GM12878 (cell line): ENCODE measurements around the gene CPLX1. TPM values are rescaled to one million over a fixed set of nuclear protein-coding genes. Genes with fewer than 3 reads are reported as not detected.

Experiments
- ATAC-seq: fragments of 200-7000 bp; cut with Tn5 transposase; 3 replicates; pipeline ENCODE4 v1.9.1; 2020; ENCODE audit warnings: mild to moderate bottlenecking, moderate library complexity
- BruUV-seq: library from RNA; stranded (reverse); fragments of 400-500 nt; replicated peaks from 2 replicates; lab custom pipeline; 2021; lab: Mats Ljungman, UMichigan
- CTCF ChIA-PET: fragments of 300-600 bp; sonication (Branson Sonifier 250); formaldehyde crosslinking; extraction: SDS; loops from one replicate; lab custom pipeline; 2021; ENCODE audit warnings: inconsistent platforms; lab: Yijun Ruan, JAX
- POLR2A ChIA-PET: fragments of 350-600 bp; formaldehyde crosslinking; extraction: SDS; loops from one replicate; lab custom pipeline; 2021; ENCODE audit warnings: inconsistent platforms; lab: Charles Lee
- RAD21 ChIA-PET: fragments of 300-600 bp; sonication (Branson Sonifier 250); formaldehyde crosslinking; loops from one replicate; lab custom pipeline; 2023; ENCODE audit warnings: antibody characterized with exemption; ENCODE audit not compliant: unreplicated experiment; lab: Charles Lee
- SMC1A ChIA-PET: fragments of 300-600 bp; sonication (Branson Sonifier 250); formaldehyde crosslinking; loops from one replicate; lab custom pipeline; 2023; ENCODE audit not compliant: unreplicated experiment, uncharacterized antibody; lab: Charles Lee
- DNase-seq: peaks from one replicate; pipeline ENCODE4 v3.0.0-alpha.2; 2011; ENCODE audit warnings: low read depth, low spot score
- FAIRE-seq: peaks from 3 replicates; lab custom pipeline; 2011; peaks lifted over from hg19 to GRCh38; lab: Jason Lieb, UNC
- H2AFZ ChIP-seq: 2 replicates; pipeline ENCODE4 v1.6.0; 2011; ENCODE audit warnings: low read depth, low read length, control low read depth; ENCODE audit not compliant: control insufficient read depth
- H3K27ac ChIP-seq: 2 replicates; pipeline ENCODE4 v1.5.1; 2011; ENCODE audit warnings: control low read depth; ENCODE audit not compliant: control insufficient read depth, insufficient read depth
- H3K27me3 ChIP-seq, 2 experiments: replicated peaks in 1 of 2; 2 replicates each; pipeline versions ENCODE4 v1.6.0 to v1.6.1; 2011; ENCODE audit warnings: low read length in 1 of 2; ENCODE audit not compliant: control insufficient read depth in 2 of 2, insufficient read depth in 2 of 2
- H3K36me3 ChIP-seq, 2 experiments: 2 replicates each; pipeline ENCODE4 v1.5.1; 2011; ENCODE audit warnings: low read length in 1 of 2; ENCODE audit not compliant: control insufficient read depth in 2 of 2, insufficient read depth in 2 of 2
- H3K4me1 ChIP-seq: 2 replicates; pipeline ENCODE4 v1.6.1; 2011; ENCODE audit warnings: mild to moderate bottlenecking, low read length, moderate library complexity, mixed read lengths; ENCODE audit not compliant: control insufficient read depth, insufficient read depth
- H3K4me2 ChIP-seq: 2 replicates; pipeline ENCODE4 v1.6.0; 2011; ENCODE audit warnings: control low read depth; ENCODE audit not compliant: control insufficient read depth, insufficient read depth
- H3K4me3 ChIP-seq: fragments of 200-600 bp; sonication (generic); 2 replicates; pipeline ENCODE4 v1.5.1; 2016
- H3K79me2 ChIP-seq: 2 replicates; pipeline ENCODE4 v1.6.0; 2011; ENCODE audit warnings: low read length; ENCODE audit not compliant: control insufficient read depth, insufficient read depth
- H3K9ac ChIP-seq: 2 replicates; pipeline ENCODE4 v1.8.0; 2011; ENCODE audit warnings: low read length, control low read depth, mixed read lengths; ENCODE audit not compliant: control insufficient read depth, insufficient read depth
- H3K9me3 ChIP-seq: replicated peaks from 3 replicates; pipeline ENCODE4 v1.5.1; 2011; ENCODE audit warnings: mild to moderate bottlenecking, low read length; ENCODE audit not compliant: control insufficient read depth, insufficient read depth
- H4K20me1 ChIP-seq: 2 replicates; pipeline ENCODE4 v1.6.0; 2011; ENCODE audit not compliant: control insufficient read depth, insufficient read depth
- CHD4 ChIP-seq: fragments of 200-600 bp; sonication (generic); IDR thresholded peaks from 2 replicates; pipeline ENCODE4 v1.6.1; 2016; ENCODE audit warnings: mild to moderate bottlenecking
- CREB1 ChIP-seq: IDR thresholded peaks from 2 replicates; pipeline ENCODE4 v1.6.1; 2012; ENCODE audit warnings: low read depth, mild to moderate bottlenecking, inconsistent platforms
- EED ChIP-seq: sonication (generic); IDR thresholded peaks from 2 replicates; pipeline ENCODE4 v1.6.1; 2016; ENCODE audit warnings: antibody characterized with exemption, low read depth
- ESRRA ChIP-seq: IDR thresholded peaks from 2 replicates; pipeline ENCODE4 v1.6.1; 2012; ENCODE audit warnings: mild to moderate bottlenecking, low read length, improper control_type of control experiment
- FOXM1 ChIP-seq: IDR thresholded peaks from 2 replicates; pipeline ENCODE4 v1.6.1; 2012; ENCODE audit warnings: low read depth, mild to moderate bottlenecking, inconsistent platforms, low read length, moderate library complexity
- HDAC6 ChIP-seq: fragments of 200-600 bp; sonication (generic); IDR thresholded peaks from one replicate; pipeline ENCODE4 v1.8.0; 2017; ENCODE audit warnings: antibody characterized with exemption; ENCODE audit not compliant: unreplicated experiment
- KLF5 ChIP-seq: fragments of 450-650 bp; IDR thresholded peaks from 2 replicates; pipeline ENCODE4 v1.6.1; 2014; ENCODE audit warnings: mild to moderate bottlenecking; ENCODE audit not compliant: partially characterized antibody
- MEF2B ChIP-seq: fragments of 450-650 bp; IDR thresholded peaks from 2 replicates; pipeline ENCODE4 v1.6.1; 2018; ENCODE audit warnings: mild to moderate bottlenecking, moderate library complexity; ENCODE audit not compliant: partially characterized antibody, poor library complexity, severe bottlenecking
- NFYA ChIP-seq: IDR thresholded peaks from 2 replicates; pipeline ENCODE4 v1.6.1; 2011; ENCODE audit warnings: low read depth, mild to moderate bottlenecking, low read length, improper control_type of control experiment, borderline replicate concordance
- PAX5 ChIP-seq: IDR thresholded peaks from 2 replicates; pipeline ENCODE4 v1.6.1; 2011; ENCODE audit warnings: low read depth, low read length, borderline replicate concordance
- RAD21 ChIP-seq: IDR thresholded peaks from 2 replicates; pipeline ENCODE4 v1.6.1; 2011; ENCODE audit warnings: mild to moderate bottlenecking, low read depth, low read length, moderate library complexity; ENCODE audit not compliant: insufficient read depth
- STAT1 ChIP-seq: fragments of 450-650 bp; conservative IDR thresholded peaks from 2 replicates; pipeline ENCODE4 v1.6.1; 2014; ENCODE audit warnings: antibody characterized with exemption, mild to moderate bottlenecking
- TCF3 ChIP-seq: IDR thresholded peaks from 2 replicates; pipeline ENCODE4 v1.6.1; 2012; ENCODE audit warnings: low read depth, mild to moderate bottlenecking, low read length, borderline replicate concordance; ENCODE audit not compliant: insufficient read depth
- WRNIP1 ChIP-seq: IDR thresholded peaks from 2 replicates; pipeline ENCODE4 v1.6.1; 2011; ENCODE audit warnings: low read depth, low read length, improper control_type of control experiment, borderline replicate concordance
- ZNF384 ChIP-seq: IDR thresholded peaks from 2 replicates; pipeline ENCODE4 v1.6.1; 2012; ENCODE audit warnings: low read depth, mild to moderate bottlenecking, low read length, improper control_type of control experiment, borderline replicate concordance
- WGBS: methylation state at CpG from one replicate; pipeline ENCODE4 v1.1.6; 2016; ENCODE audit warnings: low lambda C conversion rate; ENCODE audit not compliant: insufficient replicate concordance, insufficient coverage; ENCODE audit errors: missing lambda C conversion rate; 5-methylcytosine and 5-hydroxymethylcytosine counted together
- in situ Hi-C: fragments of 300-500 bp; cut with MboI; formaldehyde crosslinking; loops from 9 replicates; pipeline ENCODE4 v1.14.3; 2018; ENCODE audit warnings: mixed read lengths
- intact Hi-C: fragments of 100-400 bp; cut with micrococcal nuclease; formaldehyde crosslinking; loops from one replicate; pipeline ENCODE4 v1.14.2; 2022; ENCODE audit not compliant: unreplicated experiment
- polyA plus RNA-seq, 11 experiments: library from polyadenylated mRNA; depleted of rRNA in 4 of 11; unstranded in 6 of 11; stranded (reverse) in 5 of 11; fragments of >200 nt; fragmentation: Nextera tagmentation in 4 of 11; fragmentation: Illumina TruSeq in 1 of 11; extraction: Ambion mirVana in 4 of 11; extraction: Trizol in 1 of 11; gene quantifications; 1 replicate in 1 of 11; 2 replicates in 10 of 11; pipeline versions ENCODE4 v1.2.1 to v1.2.3, GENCODE V29; 2011 to 2016; ENCODE audit warnings: inconsistent platforms in 2 of 11, missing spikeins in 2 of 11, low read depth in 1 of 11
- total RNA-seq, 4 experiments: library from RNA; depleted of rRNA in 3 of 4; stranded (reverse); fragments of >200 nt in 3 of 4; fragmentation: Illumina TruSeq in 1 of 4; extraction: Trizol in 1 of 4; gene quantifications; 2 replicates each; pipeline versions ENCODE4 v1.2.1 to v1.2.3, GENCODE V29; 2013 to 2021
- TF ChIP-seq, protein P1 (sequence below): IDR thresholded peaks from 2 replicates; pipeline ENCODE4 v1.6.1; 2011; ENCODE audit warnings: low read depth, mild to moderate bottlenecking, low read length, moderate library complexity, borderline replicate concordance; ENCODE audit errors: extremely low read depth
- TF ChIP-seq, protein P2 (sequence below): fragments of 450-650 bp; IDR thresholded peaks from 2 replicates; pipeline ENCODE4 v1.6.1; 2016; ENCODE audit warnings: mild to moderate bottlenecking
- TF ChIP-seq, protein P3 (sequence below): fragments of 450-650 bp; IDR thresholded peaks from 2 replicates; pipeline ENCODE4 v1.6.1; 2014; ENCODE audit warnings: mild to moderate bottlenecking

Gene CPLX1
- total and polyA plus RNA-seq, 10 of the 15 experiments (the other 5 are each of a cell fraction or from before 2014, with no cell fraction given), result 0.04 to 1.2 (median 0.13) TPM; not detected in 5

DNA sequence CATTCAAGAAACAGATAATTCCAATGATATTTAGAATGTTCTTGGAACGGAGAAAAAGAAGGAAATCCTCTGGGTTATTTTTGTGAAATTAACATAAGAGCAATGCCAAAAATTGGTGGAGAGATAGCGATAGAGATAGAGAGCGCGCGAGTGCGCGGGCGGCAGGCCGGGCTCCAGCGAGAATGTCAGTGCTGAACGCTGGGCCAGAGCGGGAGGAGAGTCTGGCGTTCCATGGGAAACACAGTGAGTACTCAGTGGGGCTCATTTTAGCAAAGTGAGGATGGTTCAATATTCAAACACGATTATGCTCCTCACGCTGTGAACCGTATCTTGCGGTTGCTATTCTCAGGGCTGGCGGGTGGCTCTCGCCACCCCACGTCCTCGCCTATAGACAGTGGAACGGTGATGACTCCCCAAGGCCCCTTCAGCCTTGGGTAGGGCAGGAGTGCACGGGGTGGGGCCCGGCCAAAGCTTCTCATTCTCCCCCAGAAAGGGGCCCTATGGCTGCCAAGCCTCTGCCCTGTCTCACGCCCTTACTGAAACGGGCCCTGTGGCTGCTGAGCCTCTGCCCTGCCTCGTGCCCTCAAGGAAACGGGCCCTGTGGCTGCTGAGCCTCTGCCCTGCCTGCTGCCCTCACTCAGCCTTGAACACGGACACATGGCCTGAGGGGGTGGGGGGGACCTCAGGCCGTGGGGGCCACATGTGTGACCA is 16.9 kb downstream of the CPLX1 start:
- ATAC-seq (no peak), DNase-seq (no peak), FAIRE-seq (no peak)
- in situ Hi-C loops (no loop called here), intact Hi-C loops (no loop called here)
- H3K27ac ChIP-seq, result no peak overlapping the region
- no peaks in the 10 kb centered on the region for H3K27me3 ChIP-seq
- H3K9me3 ChIP-seq, result no peaks in the 10 kb centered on the region
- POLR2A ChIA-PET, result no interaction called here
- H3K4me1 ChIP-seq, result no peaks in the 10 kb centered on the region
- no peaks in the 10 kb centered on the region for H4K20me1 ChIP-seq
- RAD21 ChIA-PET, result no interaction called here
- CTCF ChIA-PET, result no interaction called here
- 71% methylated on average over 30 of the region's 30 CpGs for WGBS
- no peak overlapping the region for H3K4me2 ChIP-seq
- H3K79me2 ChIP-seq, result no peaks in the 10 kb centered on the region
- no peaks in the 10 kb centered on the region for H3K36me3 ChIP-seq
- SMC1A ChIA-PET, result no interaction called here
- no peak overlapping the region for H3K9ac ChIP-seq
- BruUV-seq, result no TSS peak
- H3K4me3 ChIP-seq, result no peak overlapping the region
- H2AFZ ChIP-seq, result no peak overlapping the region
- TF ChIP-seq FOXM1 (no peak), CHD4 (no peak), WRNIP1 (no peak), KLF5 (no peak), NFYA (no peak), ESRRA (no peak), ZNF384 (no peak), MEF2B (no peak), PAX5 (no peak), CREB1 (no peak), TCF3 (no peak), RAD21 (no peak), STAT1 (no peak), HDAC6 (no peak), EED (no peak)
- TF ChIP-seq, protein P1, sequence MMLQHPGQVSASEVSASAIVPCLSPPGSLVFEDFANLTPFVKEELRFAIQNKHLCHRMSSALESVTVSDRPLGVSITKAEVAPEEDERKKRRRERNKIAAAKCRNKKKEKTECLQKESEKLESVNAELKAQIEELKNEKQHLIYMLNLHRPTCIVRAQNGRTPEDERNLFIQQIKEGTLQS, result no peak
- TF ChIP-seq, protein P2, sequence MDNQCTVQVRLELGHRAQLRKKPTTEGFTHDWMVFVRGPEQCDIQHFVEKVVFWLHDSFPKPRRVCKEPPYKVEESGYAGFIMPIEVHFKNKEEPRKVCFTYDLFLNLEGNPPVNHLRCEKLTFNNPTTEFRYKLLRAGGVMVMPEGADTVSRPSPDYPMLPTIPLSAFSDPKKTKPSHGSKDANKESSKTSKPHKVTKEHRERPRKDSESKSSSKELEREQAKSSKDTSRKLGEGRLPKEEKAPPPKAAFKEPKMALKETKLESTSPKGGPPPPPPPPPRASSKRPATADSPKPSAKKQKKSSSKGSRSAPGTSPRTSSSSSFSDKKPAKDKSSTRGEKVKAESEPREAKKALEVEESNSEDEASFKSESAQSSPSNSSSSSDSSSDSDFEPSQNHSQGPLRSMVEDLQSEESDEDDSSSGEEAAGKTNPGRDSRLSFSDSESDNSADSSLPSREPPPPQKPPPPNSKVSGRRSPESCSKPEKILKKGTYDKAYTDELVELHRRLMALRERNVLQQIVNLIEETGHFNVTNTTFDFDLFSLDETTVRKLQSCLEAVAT, result no peak
- TF ChIP-seq, protein P3, sequence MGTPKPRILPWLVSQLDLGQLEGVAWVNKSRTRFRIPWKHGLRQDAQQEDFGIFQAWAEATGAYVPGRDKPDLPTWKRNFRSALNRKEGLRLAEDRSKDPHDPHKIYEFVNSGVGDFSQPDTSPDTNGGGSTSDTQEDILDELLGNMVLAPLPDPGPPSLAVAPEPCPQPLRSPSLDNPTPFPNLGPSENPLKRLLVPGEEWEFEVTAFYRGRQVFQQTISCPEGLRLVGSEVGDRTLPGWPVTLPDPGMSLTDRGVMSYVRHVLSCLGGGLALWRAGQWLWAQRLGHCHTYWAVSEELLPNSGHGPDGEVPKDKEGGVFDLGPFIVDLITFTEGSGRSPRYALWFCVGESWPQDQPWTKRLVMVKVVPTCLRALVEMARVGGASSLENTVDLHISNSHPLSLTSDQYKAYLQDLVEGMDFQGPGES, result no peak
